HepG2 (cell line): ENCODE results near the gene TBCD. TPM values are rescaled to one million over a fixed set of nuclear protein-coding genes. Genes with fewer than 3 reads are reported as not detected.

Experiments
- ARNTL ChIP-seq: sonication (generic); formaldehyde crosslinking; IDR thresholded peaks from 2 replicates; pipeline ENCODE4 v1.4.0; 2020; ENCODE audit warnings: mild to moderate bottlenecking, missing genetic modification reagents
- ATAD3A ChIP-seq: sonication (generic); formaldehyde crosslinking; IDR thresholded peaks from 2 replicates; pipeline ENCODE4 v1.4.0; 2020; ENCODE audit warnings: missing genetic modification reagents
- CCDC6 ChIP-seq: sonication (generic); formaldehyde crosslinking; IDR thresholded peaks from 2 replicates; pipeline ENCODE4 v1.8.1; 2022; ENCODE audit warnings: mild to moderate bottlenecking, missing genetic modification reagents, moderate library complexity
- HDAC6 ChIP-seq: fragments of 200-600 bp; sonication (generic); IDR thresholded peaks from 2 replicates; pipeline ENCODE4 v1.7.0; 2017; ENCODE audit warnings: mild to moderate bottlenecking, antibody characterized with exemption, low read length, low read depth
- KAT7 ChIP-seq: IDR thresholded peaks from 2 replicates; pipeline ENCODE4 v1.6.1; 2018; ENCODE audit warnings: borderline replicate concordance, missing compliant biosample characterization
- MAFK ChIP-seq, 2 experiments: IDR thresholded peaks in 1 of 2; conservative IDR thresholded peaks in 1 of 2; 2 replicates each; pipeline ENCODE4 v1.6.1; 2011; ENCODE audit warnings: improper control_type of control experiment in 2 of 2, low read length in 2 of 2
- SCMH1 ChIP-seq: sonication (generic); formaldehyde crosslinking; IDR thresholded peaks from 2 replicates; pipeline ENCODE4 v1.9.0; 2021; ENCODE audit warnings: missing genetic modification reagents, mild to moderate bottlenecking, borderline replicate concordance
- SUZ12 ChIP-seq: fragments of 150-350 bp; IDR thresholded peaks from 2 replicates; pipeline ENCODE4 v1.6.1; 2014; ENCODE audit warnings: low read depth, low read length
- TBX3 ChIP-seq: fragments of 450-650 bp; IDR thresholded peaks from 2 replicates; pipeline ENCODE4 v1.6.1; 2017; ENCODE audit warnings: antibody characterized with exemption, mild to moderate bottlenecking, inconsistent platforms, borderline replicate concordance
- ZBTB26 ChIP-seq: IDR thresholded peaks from 2 replicates; pipeline ENCODE4 v1.6.1; 2016; ENCODE audit warnings: missing compliant biosample characterization, missing genetic modification reagents, borderline replicate concordance
- ZBTB39 ChIP-seq: sonication (generic); formaldehyde crosslinking; IDR thresholded peaks from 2 replicates; pipeline ENCODE4 v1.5.0; 2020; ENCODE audit warnings: missing genetic modification reagents
- ZBTB44 ChIP-seq: sonication (generic); formaldehyde crosslinking; IDR thresholded peaks from 2 replicates; pipeline ENCODE4 v1.4.0; 2020; ENCODE audit warnings: missing genetic modification reagents
- ZFP36 ChIP-seq: fragments of 150-350 bp; IDR thresholded peaks from 2 replicates; pipeline ENCODE4 v1.6.1; 2018; ENCODE audit warnings: borderline replicate concordance, low read length, low read depth; ENCODE audit not compliant: partially characterized antibody
- ZFYVE20 ChIP-seq: sonication (generic); formaldehyde crosslinking; IDR thresholded peaks from 2 replicates; pipeline ENCODE4 v1.8.0; 2023; ENCODE audit warnings: low read depth, mild to moderate bottlenecking, moderate library complexity, missing genetic modification reagents, borderline replicate concordance
- ZNF232 ChIP-seq: sonication (generic); formaldehyde crosslinking; IDR thresholded peaks from 2 replicates; pipeline ENCODE4 v1.4.0; 2020; ENCODE audit warnings: missing genetic modification reagents, borderline replicate concordance
- ZNF546 ChIP-seq: sonication (generic); formaldehyde crosslinking; conservative IDR thresholded peaks from 2 replicates; pipeline ENCODE4 v1.8.1; 2023; ENCODE audit warnings: mild to moderate bottlenecking, missing genetic modification reagents
- ZNF562 ChIP-seq: sonication (generic); formaldehyde crosslinking; IDR thresholded peaks from 2 replicates; pipeline ENCODE4 v1.8.0; 2022; ENCODE audit warnings: missing genetic modification reagents, borderline replicate concordance
- ZNF652 ChIP-seq: IDR thresholded peaks from 2 replicates; pipeline ENCODE4 v1.6.1; 2016; ENCODE audit warnings: low read depth, borderline replicate concordance
- ZNF740 ChIP-seq: sonication (generic); formaldehyde crosslinking; IDR thresholded peaks from 2 replicates; pipeline ENCODE4 v1.4.0; 2020; ENCODE audit warnings: missing genetic modification reagents
- ZNF800 ChIP-seq: sonication (generic); formaldehyde crosslinking; IDR thresholded peaks from 2 replicates; pipeline ENCODE4 v1.4.0; 2020; ENCODE audit warnings: missing genetic modification reagents
- ZNF816 ChIP-seq: sonication (generic); formaldehyde crosslinking; IDR thresholded peaks from 2 replicates; pipeline ENCODE4 v1.8.0; 2022; ENCODE audit warnings: missing genetic modification reagents, mild to moderate bottlenecking, borderline replicate concordance
- polyA plus RNA-seq, 8 experiments: library from polyadenylated mRNA; depleted of rRNA in 3 of 8; stranded (reverse) in 7 of 8; unstranded in 1 of 8; fragments of >200 nt; fragmentation: Illumina TruSeq in 4 of 8; extraction: Trizol in 4 of 8; gene quantifications; 2 replicates each; pipeline versions ENCODE4 v1.2.1 to v1.2.3, GENCODE V29; 2011 to 2016; ENCODE audit warnings: low read depth in 4 of 8, missing spikeins in 1 of 8, mixed read lengths in 1 of 8; ENCODE audit not compliant: insufficient read depth in 1 of 8
- total RNA-seq, 5 experiments: library from RNA; depleted of rRNA; stranded (reverse); fragments of >200 nt; fragmentation: Illumina TruSeq; extraction: Trizol; gene quantifications; 2 replicates each; pipeline ENCODE4 v1.2.3, GENCODE V29; 2016; ENCODE audit warnings: low read depth in 1 of 5

Gene TBCD
- total and polyA plus RNA-seq, 2 of the 13 experiments (the other 11 are each of a cell fraction or from before 2014, with no cell fraction given) = 33.9 to 54.8 TPM

GRCh38 chr17:82740906-82741759, 10.7 kb upstream of the TBCD start (continued):
- TF ChIP-seq ZBTB26 (CRISPR knock-in tag) = 0 out of 2 replicates have a peak, but pooled peaks have one; percentile 60
- TF ChIP-seq KAT7 = peak; percentile 61; the same call in 1 of the 2 replicates
- TF ChIP-seq SCMH1 (CRISPR knock-in tag) = no peak
- TF ChIP-seq ZNF800 (CRISPR knock-in tag) = no peak
- peak; percentile 69 to 73 for TF ChIP-seq MAFK (conservative IDR thresholded peaks at IDR 0.05 in 1 of 2, IDR thresholded peaks at IDR 0.05 in 1 of 2; ENCODE audit: low read length in 2 of 2)
- no peak for TF ChIP-seq ATAD3A (CRISPR knock-in tag)
- no peak for TF ChIP-seq ZNF740 (CRISPR knock-in tag)
- TF ChIP-seq ZNF652 (CRISPR knock-in tag) = no peak; the same call in 1 of the 2 replicates
- TF ChIP-seq ZNF232 (CRISPR knock-in tag) = peak; percentile 9; the same call in 1 of the 2 replicates
- TF ChIP-seq HDAC6 = no peak
- TF ChIP-seq CCDC6 = 0 out of 2 replicates have a peak, but pooled peaks have one; percentile 40
- TF ChIP-seq ZNF562 (CRISPR knock-in tag) = no peak
- TF ChIP-seq TBX3 = no peak
- TF ChIP-seq ARNTL (CRISPR knock-in tag) = peak; percentile 84
- 0 out of 2 replicates have a peak, but pooled peaks have one; percentile 42 for TF ChIP-seq ZNF546 (CRISPR knock-in tag)
- peak; percentile 94; the same call in 1 of the 2 replicates for TF ChIP-seq ZNF816 (CRISPR knock-in tag)
- TF ChIP-seq ZBTB39 (CRISPR knock-in tag) = 0 out of 2 replicates have a peak, but pooled peaks have one; percentile 47
- TF ChIP-seq ZFYVE20 (CRISPR knock-in tag) = no peak
- TF ChIP-seq SUZ12 = no peak
- 0 out of 2 replicates have a peak, but pooled peaks have one; percentile 53 for TF ChIP-seq ZBTB44 (CRISPR knock-in tag)
- no peak for TF ChIP-seq ZFP36
